GM18517 (cell line): ENCODE results near the gene ORM2.
A peak's percentile ranks its signal among the peaks of the same experiment; 100 is the strongest.

Experiments used
- ATAC-seq: cut with Tn5 transposase; IDR thresholded peaks from one replicate; pipeline ENCODE4 v1.9.1; 2021; ENCODE audit warnings: mild to moderate bottlenecking, moderate library complexity; ENCODE audit not compliant: unreplicated experiment

The ORM2 gene

GRCh38 chr9:114367772-114368569 lies 38.3 kb downstream of the ORM2 start:
- no peak for ATAC-seq

DNA sequence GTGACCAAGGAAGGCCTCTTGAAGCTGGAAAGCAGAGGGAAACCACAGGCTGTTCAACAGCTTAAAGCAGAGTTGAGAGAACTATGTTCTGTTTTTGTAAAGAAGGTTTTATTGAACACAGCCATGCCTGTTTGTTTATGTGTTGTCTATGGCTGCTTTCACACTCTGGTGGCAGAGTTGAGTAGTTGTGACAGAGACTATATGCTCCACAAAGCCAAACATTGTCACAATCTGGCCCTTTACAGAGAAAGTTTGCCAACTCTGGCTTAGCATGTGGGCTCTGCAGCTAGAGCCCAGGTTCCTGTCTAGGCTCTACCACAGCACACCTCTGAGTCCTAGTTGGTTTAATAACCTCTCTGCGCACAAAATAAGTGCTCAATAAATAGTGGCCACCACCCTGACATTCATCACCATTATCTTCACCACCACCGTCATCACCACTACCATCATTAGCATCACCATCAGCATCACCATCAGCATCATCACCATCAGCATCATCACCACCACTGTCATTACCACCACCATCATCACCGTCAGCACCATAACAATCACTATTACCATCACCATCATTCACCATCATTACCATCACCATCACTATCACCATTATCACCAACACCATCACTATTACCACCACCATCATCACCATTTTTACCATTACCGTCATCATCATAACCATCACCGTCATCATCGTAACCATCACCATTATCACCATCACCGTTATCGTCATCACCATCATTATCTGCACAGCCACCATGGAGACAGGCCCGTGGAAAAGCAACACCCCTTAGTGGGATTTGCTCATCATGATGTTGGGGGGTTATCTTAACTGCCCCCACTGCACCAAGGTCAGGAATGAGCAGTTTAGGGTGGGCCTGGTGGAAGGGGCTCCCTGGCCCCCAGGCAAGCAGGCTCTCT lies 39.8 kb downstream of the ORM2 start:
- no peak for ATAC-seq

DNA sequence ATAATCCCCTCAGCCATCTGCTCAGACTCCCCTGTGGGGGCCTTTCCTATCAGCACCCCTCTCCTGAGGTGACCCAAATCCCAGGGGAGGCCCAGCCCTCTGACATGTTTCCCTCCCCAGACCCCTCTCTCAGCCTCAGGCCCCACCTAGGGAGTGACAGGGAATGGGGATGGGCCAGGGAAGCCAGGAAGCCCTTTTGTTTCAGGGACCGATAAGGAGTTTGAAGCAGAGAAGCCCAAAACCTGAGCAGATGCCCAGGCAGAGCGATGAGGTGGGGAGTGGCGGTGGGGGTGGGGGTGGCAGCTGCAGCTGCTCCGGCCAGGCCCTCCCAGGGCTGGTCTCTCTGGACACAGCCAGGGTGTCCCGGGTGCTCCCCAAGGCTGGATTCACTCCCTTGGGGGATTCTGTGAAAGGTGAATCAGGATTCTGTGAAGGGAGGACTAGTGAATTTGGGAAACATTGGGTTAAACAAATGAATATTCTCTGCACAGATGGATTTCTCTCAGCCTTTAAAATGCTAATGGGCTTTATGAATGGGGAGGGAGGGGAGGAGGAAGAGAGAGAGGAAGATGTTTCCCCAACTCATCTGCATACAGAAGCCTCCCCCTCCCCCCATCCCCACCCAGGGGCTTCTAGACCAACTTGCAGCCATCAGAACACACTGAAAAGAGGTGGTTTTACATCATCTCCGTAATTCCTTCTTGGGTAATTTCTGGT lies 40.7 kb downstream of the ORM2 start:
- ATAC-seq: no peak

DNA sequence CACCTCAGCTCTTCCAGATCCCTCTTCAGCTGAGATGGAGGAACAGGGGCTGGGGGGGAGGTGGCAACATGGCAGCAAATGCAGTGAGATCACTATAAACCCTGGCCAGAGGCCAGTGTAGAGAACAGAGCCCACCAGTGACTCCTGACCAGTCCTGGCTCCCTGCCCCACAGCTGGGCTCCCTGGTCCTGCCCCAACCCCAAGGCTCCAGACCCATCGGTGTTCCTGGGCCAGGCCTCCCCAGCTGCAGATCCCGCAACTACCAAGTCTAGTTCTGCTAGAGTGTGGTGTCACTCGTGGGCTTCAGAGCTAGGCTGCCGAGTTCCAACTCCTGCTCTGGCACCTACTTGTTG lies 41.3 kb downstream of the ORM2 start:
- ATAC-seq: no peak

DNA sequence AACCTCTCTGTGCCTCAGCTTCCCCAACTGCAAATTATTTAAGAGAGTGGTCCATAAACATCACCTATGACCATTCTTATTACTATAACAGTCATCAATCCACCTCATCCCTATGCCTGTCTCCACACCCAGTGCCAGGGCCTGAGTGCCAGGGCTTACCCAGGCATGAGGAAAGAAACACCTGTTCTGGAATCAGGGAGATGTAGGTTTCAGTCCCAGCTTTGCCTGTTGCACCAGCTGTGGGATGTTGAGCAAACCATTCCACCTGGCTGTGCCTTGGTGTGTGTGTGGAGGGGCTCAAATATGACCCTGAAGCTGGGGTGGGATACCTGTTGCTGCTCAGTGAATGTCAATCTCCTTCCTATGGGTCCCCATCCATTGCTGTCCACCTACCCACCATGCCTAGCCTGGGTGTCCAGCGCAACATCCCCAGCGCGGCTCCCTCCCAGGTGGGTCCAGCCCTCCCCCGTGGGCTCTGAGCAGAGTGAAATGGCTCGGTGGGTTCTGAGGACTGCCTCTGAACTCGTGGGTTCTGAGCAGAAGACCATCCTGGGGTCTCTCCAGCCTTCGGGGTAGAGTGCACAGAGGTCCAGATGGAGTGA lies 41.8 kb downstream of the ORM2 start:
- ATAC-seq: no peak

DNA sequence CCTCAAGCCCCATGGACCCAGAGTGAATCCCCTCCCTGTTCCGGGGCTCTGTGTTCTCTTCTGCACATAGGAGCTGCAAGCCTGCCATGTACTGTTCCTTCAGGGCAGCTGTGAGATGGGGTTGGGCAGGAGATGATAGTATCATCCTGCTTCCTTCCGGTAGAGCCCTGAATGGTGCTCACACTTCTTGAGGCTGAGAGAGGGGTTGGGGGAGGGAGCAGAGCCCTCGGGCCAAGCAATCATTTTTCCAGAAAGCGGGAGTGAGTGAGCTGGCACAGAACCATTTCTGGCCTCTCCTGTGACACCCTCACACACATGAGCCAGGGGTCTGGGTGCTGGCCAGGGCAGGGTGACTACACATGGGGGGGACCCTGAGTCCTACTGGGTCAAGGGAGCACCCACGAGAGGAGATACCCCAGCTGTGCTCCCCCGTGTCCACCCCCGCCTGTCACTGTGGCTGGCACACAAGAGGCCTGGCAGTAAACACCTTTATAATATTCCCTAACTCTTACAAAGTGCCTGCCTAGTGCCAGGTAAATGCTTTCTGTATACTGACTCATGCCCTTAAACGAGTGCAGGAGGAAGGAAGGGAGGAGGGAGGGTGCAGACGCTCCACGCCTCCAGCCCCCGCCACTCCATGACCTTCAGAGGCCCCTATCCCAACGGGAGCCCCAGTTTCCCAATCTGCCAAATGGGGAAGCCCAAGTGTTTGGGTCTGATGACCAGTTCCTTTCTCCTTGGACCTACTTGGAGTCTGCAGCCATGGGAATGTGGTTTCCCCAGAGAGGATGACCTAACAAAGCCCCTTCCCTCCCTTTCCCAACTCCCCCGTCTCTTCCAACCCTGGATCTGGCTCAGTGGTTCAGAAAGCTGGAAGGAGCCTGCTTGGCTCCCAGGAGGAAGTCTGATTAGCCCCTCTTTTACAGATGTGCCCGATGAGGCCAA lies 42.6 kb downstream of the ORM2 start:
- ATAC-seq: no peak

GRCh38 chr9:114372921-114373448 lies 43.3 kb downstream of the ORM2 start:
- peak; percentile 94 for ATAC-seq

DNA sequence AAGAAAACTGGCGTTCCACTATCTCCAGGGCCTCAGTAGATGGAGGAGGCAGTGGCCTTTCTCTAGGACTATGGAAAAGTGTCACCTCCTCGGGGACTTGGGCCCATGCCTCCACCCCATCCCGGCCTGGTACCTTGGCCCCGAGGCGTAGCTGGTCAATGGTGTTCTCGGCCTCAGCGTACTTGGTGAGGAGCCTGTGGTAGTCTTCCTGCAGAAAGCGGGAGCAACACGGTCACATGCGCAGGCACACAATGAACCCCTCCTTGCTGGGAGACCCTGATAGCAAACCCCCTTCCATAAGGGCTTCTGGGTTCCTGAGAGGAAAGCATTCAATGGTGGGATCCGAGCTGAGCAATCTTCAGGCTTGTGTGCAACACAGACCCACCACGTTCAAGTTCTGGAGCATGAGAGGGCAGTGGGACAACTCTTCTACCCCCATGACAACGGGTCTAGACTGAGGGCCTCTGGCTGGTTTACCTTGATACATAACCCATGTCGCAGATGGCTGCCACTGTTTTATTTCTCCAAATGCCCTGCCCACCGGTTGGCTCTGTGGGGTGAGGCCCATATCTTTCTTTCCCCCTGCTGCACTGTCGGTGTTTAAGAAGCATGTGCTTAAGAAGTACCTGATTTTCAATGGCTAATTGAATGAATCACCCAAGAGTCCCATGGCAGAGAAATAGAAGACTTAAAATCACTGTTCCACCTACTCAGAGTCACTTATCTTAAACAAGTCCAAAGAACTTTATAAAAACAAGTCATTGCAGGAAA lies 44.5 kb downstream of the ORM2 start:
- ATAC-seq: no peak

DNA sequence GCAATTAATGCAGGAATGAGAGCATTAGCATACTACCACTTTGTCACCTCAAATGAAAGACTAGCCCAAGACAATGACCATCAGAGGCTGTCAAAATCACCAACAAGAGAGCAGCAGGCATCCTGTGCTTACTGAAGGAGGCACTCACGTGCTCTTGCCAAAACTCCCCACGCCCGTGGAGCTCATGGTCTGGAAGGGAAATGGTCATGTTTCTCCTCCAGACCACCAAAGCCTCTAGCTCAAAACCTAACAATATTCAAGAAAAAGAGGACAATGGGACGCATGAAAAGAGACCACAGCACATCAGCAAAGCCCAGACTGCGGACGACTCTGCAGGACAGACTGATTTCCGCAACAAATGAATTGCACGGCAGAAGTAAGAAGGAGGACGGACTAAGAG lies 45.3 kb downstream of the ORM2 start:
- no peak for ATAC-seq

- no peak for ATAC-seq
Observed at GRCh38 chr9:114375386-114376175, 45.9 kb downstream of the ORM2 start.

GRCh38 chr9:114376586-114377445 lies 47.1 kb downstream of the ORM2 start:
- no peak for ATAC-seq

DNA sequence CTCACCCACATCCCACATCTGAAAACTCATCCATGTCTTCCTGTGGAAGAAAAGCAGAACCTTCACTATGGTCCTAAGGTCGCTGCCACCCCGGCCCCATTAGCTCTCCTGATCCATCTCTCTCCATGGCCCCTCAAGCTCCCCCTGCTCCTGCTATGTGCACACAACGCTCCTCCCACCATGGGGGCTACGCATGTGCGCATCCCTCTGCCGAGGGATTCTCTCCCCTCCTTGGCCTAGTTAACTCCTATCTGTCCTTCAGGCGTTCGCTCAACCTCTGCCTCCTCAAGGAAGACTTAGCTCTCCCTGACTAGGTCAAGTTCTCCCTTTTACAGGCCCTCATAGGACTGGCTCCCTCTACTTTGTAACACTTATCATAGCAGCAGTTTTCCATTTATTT lies 48.3 kb downstream of the ORM2 start:
- ATAC-seq: no peak

- ATAC-seq: no peak
Observed at GRCh38 chr9:114378883-114379282, 49.2 kb downstream of the ORM2 start.
